ENCODE results near the gene BTBD9.

DNA sequence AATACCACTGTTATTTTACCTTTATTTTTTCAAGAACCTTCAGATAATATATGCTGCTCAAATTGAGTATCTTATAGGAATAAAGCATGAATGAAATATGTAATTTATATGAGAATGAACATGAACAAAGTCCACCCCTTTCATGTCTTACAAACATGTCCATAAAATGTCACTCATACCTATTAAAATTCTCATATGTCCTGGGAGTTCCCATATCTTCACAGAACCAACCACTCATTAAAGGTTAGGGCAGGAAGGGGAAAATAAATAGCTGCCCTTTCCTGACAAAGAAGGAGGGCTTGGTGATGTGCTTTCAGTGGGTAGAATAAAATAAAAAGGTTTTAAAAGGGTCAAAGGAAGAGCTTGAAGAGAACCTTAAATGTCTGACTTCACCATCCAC lies 125.3 kb downstream of the BTBD9 start:
- TF ChIP-seq POLR2AphosphoS5 (IDR thresholded peaks at IDR 0.05; ENCODE audit: borderline replicate concordance, low read depth, low read length) = no peak
- TF ChIP-seq EZH2 (IDR thresholded peaks at IDR 0.05) = no peak
- TF ChIP-seq FOXP2 (optimal IDR thresholded peaks at IDR 0.05; ENCODE audit: control extremely low read depth, extremely low read length, insufficient read depth) = no peak
